Transverse colon (tissue), 4 donors: ENCODE results near the gene CHID1. TPM values are rescaled to one million over a fixed set of nuclear protein-coding genes. Genes with fewer than 3 reads are reported as not detected.

ENCODE experiments used
- DNase-seq: peaks from one replicate; pipeline ENCODE4 v3.0.0-alpha.2; 2019
- H3K27ac ChIP-seq, 4 donors: fragments of 200-600 bp; sonication (generic); 2 replicates each; pipeline ENCODE4 v1.5.1; 2016 to 2018; ENCODE audit warnings: inconsistent platforms in 4 of 4
- H3K27me3 ChIP-seq: fragments of 200-600 bp; sonication (generic); 2 replicates; pipeline ENCODE4 v1.5.1; 2017; ENCODE audit warnings: inconsistent platforms
- H3K36me3 ChIP-seq, 4 donors: fragments of 200-600 bp; sonication (generic); 2 replicates each; pipeline ENCODE4 v1.5.1; 2017 to 2019; ENCODE audit warnings: inconsistent platforms in 4 of 4
- H3K4me1 ChIP-seq, 4 donors: fragments of 200-600 bp; sonication (generic); 2 replicates each; pipeline ENCODE4 v1.5.1; 2017 to 2020; ENCODE audit warnings: inconsistent platforms in 4 of 4
- H3K4me3 ChIP-seq, 4 donors: fragments of 200-600 bp; sonication (generic); 1 replicate in 1 of 4; 2 replicates in 3 of 4; pipeline versions ENCODE4 v1.5.1 to v1.6.1; 2017 to 2019; ENCODE audit warnings: inconsistent platforms in 4 of 4
- H3K9me3 ChIP-seq, 2 donors: fragments of 200-600 bp; sonication (generic); 2 replicates each; pipeline ENCODE4 v1.5.1; 2017 to 2019; ENCODE audit warnings: inconsistent platforms in 2 of 2
- EP300 ChIP-seq: sonication (generic); formaldehyde crosslinking; IDR thresholded peaks from one replicate; pipeline ENCODE4 v1.6.1; 2017; ENCODE audit warnings: antibody characterized with exemption, low read depth
- POLR2A ChIP-seq: fragments of 450-650 bp; IDR thresholded peaks from one replicate; pipeline ENCODE4 v1.6.1; 2016; ENCODE audit warnings: antibody characterized with exemption, mild to moderate bottlenecking, moderate library complexity
- POLR2AphosphoS5 ChIP-seq, 3 donors: sonication (generic); formaldehyde crosslinking; IDR thresholded peaks; one replicate each; pipeline ENCODE4 v1.6.1; 2016; ENCODE audit warnings: antibody characterized with exemption in 3 of 3
- WGBS, 2 donors: methylation state at CpG; one replicate each; pipeline ENCODE4 v1.1.5; 2018; ENCODE audit warnings: low coverage in 1 of 2; 5-methylcytosine and 5-hydroxymethylcytosine counted together
- in situ Hi-C, 4 donors: fragments of 200-750 bp; cut with MboI; loops; one replicate each; pipeline versions ENCODE4 v1.15.0 to v1.15.1; 2017; ENCODE audit warnings: low sequenced_read_pairs in 3 of 4, low pct_ligation_motif_present in 1 of 4, low pct_unique_long_range_greater_than_20kb in 1 of 4
- intact Hi-C: fragments of 100-400 bp; cut with DNase I; formaldehyde crosslinking; loops from one replicate; pipeline ENCODE4 v1.15.1; 2023; ENCODE audit warnings: low total_unique reads
- total RNA-seq, 4 donors: library from RNA; depleted of rRNA; stranded (reverse); fragments of >200 nt; gene quantifications; one replicate each; pipeline ENCODE4 v1.1.0, GENCODE V29; 2016
- TF ChIP-seq, protein P1 (sequence below), 5 experiments: fragments of 200-600 bp in 3 of 5; fragments of 450-650 bp in 2 of 5; sonication (generic) in 3 of 5; IDR thresholded peaks; 1 replicate in 2 of 5; 2 replicates in 3 of 5; pipeline ENCODE4 v1.5.1; 2016 to 2017; ENCODE audit warnings: antibody characterized with exemption in 5 of 5, inconsistent platforms in 3 of 5, mild to moderate bottlenecking in 2 of 5, moderate library complexity in 1 of 5

Gene CHID1
- total RNA-seq, 4 donors from 2014 or later, result 15.3 to 58.2 (median 41.4) TPM

DNA sequence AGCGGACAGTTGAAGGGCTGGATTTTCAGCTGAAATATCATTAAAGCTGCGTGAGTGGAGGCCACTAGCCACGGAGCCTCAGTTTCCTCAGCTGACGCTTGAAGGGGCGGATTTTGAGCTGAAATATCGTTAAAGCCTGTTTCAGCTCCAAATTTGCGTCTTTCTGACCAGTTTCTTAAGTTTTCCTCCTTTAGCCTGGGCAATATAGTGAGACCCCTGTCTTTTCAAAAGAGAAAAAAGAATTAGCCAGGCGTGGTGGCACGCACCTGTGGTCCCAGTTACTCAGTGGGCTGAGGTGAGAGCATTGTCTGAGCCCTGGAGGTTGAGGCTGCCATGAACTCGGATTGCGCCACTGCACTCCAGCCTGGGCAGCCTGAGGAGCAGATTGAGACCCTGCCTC is 18.8 kb upstream of the CHID1 start:
- peaks cover 26 to 74% (median 44%) of the 10 kb centered on the region in 4 donors for H3K4me1 ChIP-seq

DNA sequence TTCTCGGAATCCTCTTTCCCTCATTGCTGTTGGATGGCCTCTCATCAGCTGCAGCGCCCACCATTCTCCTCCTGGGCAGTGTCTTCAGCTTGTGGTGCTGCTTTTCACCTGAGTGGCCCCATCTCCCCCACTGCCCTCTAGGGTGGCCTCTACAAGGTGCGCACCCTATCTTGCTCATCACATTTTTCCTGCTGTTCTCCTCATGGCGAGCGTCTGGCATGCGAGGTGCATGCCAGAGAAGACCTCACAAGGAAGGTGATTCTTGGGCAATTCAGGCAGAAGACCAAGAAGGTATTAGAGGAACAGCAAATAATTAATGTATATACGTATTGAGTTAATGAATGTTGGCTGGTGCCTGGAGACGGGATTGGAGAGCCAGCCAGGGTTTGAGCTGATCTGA is 18.2 kb upstream of the CHID1 start:
- WGBS, 2 donors, result 80 to 90% methylated on average over 2 to 8 of the region's 8 CpGs
- DNase-seq, result no peak
- Histone ChIP-seq H3K27me3 (no peaks in the 10 kb centered on the region), H3K4me3 (no peak overlapping the region), H3K9me3 (no peaks in the 10 kb centered on the region), H3K36me3 (no peaks in the 10 kb centered on the region), H3K27ac (peak overlapping the region; percentile 94 to 99 (median 98)), H3K4me1 (peaks cover 26 to 70% (median 44%) of the 10 kb centered on the region in 4 donors)
- intact Hi-C loops (no loop called here), in situ Hi-C loops (no loop called here)
- TF ChIP-seq, protein P1, sequence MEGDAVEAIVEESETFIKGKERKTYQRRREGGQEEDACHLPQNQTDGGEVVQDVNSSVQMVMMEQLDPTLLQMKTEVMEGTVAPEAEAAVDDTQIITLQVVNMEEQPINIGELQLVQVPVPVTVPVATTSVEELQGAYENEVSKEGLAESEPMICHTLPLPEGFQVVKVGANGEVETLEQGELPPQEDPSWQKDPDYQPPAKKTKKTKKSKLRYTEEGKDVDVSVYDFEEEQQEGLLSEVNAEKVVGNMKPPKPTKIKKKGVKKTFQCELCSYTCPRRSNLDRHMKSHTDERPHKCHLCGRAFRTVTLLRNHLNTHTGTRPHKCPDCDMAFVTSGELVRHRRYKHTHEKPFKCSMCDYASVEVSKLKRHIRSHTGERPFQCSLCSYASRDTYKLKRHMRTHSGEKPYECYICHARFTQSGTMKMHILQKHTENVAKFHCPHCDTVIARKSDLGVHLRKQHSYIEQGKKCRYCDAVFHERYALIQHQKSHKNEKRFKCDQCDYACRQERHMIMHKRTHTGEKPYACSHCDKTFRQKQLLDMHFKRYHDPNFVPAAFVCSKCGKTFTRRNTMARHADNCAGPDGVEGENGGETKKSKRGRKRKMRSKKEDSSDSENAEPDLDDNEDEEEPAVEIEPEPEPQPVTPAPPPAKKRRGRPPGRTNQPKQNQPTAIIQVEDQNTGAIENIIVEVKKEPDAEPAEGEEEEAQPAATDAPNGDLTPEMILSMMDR (IDR thresholded peaks at IDR 0.05), result no peak
- no peak for TF ChIP-seq POLR2AphosphoS5 (IDR thresholded peaks at IDR 0.05)
- no peak for TF ChIP-seq POLR2A
- no peak for TF ChIP-seq EP300

More for the DNA sequence above, 18.8 kb upstream of the CHID1 start:
- no peak overlapping the region for H3K4me3 ChIP-seq
- WGBS, 2 donors, result 98% methylated on average over 11 of the region's 11 CpGs; no CpG with 5 or more reads in 1 of the 2 donors
- TF ChIP-seq, protein P1 (IDR thresholded peaks at IDR 0.05), result no peak
- TF ChIP-seq EP300, result no peak
- no peak for TF ChIP-seq POLR2A
- TF ChIP-seq POLR2AphosphoS5 (IDR thresholded peaks at IDR 0.05), result no peak
- H3K27ac ChIP-seq, result peak overlapping the region; percentile 18 to 99 (median 65)
- in situ Hi-C loops, result no loop called here
- H3K27me3 ChIP-seq, result no peaks in the 10 kb centered on the region
- no peak for DNase-seq
- intact Hi-C loops, result no loop called here
- no peaks in the 10 kb centered on the region for H3K36me3 ChIP-seq
- no peaks in the 10 kb centered on the region for H3K9me3 ChIP-seq

DNA sequence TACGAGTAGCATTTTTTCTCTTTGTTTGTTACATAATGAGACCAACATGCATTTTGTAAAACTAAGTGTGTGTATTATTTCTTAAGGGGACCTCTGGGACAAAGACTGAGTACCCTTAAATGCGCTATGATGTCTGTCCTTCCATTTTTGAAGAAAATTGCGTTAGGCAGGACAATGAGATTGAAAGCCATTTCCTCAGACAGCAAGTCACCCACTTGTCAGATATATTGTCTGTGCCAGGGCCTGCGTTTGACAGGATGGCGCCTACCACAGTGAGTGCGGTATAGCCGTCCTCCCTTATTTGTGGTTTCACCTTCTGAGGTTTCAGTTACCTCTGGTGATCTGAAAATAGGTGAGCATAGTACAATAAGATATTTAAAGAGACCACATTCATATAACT is 17.3 kb upstream of the CHID1 start:
- intact Hi-C loops (no loop called here), in situ Hi-C loops (no loop called here)
- no peaks in the 10 kb centered on the region for H3K36me3 ChIP-seq
- peaks cover 26 to 61% (median 44%) of the 10 kb centered on the region in 4 donors for H3K4me1 ChIP-seq
- 25 to 28% methylated on average over 3 to 7 of the region's 7 CpGs for WGBS, 2 donors
- peak; percentile 54 for DNase-seq
- no peaks in the 10 kb centered on the region for H3K27me3 ChIP-seq
- no peaks in the 10 kb centered on the region for H3K9me3 ChIP-seq
- H3K4me3 ChIP-seq, result no peak overlapping the region
- peak overlapping the region; percentile 94 to 99 (median 98) for H3K27ac ChIP-seq
- TF ChIP-seq POLR2A (no peak), POLR2AphosphoS5 (IDR thresholded peaks at IDR 0.05) (no peak), EP300 (no peak)
- TF ChIP-seq, protein P1 (IDR thresholded peaks at IDR 0.05), result no peak

DNA sequence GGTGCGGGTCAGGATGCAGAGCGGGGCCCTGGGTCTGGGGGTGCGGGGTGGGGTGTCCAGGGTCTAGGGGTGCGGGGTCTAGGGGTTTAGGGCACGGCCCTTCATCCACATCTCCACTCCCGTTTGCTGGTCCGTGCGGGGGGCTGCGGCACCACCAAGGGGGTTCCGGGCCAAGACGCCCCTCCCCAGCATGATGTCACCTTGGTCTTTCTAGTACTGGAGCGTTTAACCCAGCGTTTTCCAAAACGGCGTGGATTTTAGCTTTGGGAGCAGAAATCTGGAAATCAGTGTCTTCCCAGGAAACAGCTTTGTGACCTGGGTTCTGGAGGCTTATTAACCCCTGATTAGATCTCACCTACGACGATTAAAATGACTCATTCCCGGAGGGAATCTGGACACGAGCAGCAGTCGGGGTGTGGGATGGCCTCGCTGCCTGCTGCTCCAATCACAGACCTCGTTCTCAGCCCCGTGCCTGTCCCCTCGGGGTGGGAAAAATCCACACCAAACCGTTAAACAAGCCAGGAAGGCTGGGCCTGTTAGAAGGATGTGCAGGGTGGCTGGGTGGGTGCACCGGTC is 15.8 kb upstream of the CHID1 start:
- peaks cover 26 to 53% (median 41%) of the 10 kb centered on the region in 4 donors for H3K4me1 ChIP-seq
- 7 to 33% methylated on average over 1 to 22 of the region's 26 CpGs for WGBS, 2 donors
- peak; percentile 11 for TF ChIP-seq POLR2A
- no peak for TF ChIP-seq EP300
- TF ChIP-seq, protein P1 (IDR thresholded peaks at IDR 0.05), result no peak
- TF ChIP-seq POLR2AphosphoS5 (IDR thresholded peaks at IDR 0.05), result peak in 2 of 3 donors; percentile 10 to 16
- H3K9me3 ChIP-seq, result no peaks in the 10 kb centered on the region
- no peaks in the 10 kb centered on the region for H3K36me3 ChIP-seq
- intact Hi-C loops (no loop called here), in situ Hi-C loops (no loop called here)
- DNase-seq, result peak; percentile 41
- peak overlapping the region; percentile 76 to 99 (median 94) for H3K4me3 ChIP-seq
- H3K27me3 ChIP-seq, result no peaks in the 10 kb centered on the region
- H3K27ac ChIP-seq, result peak overlapping the region; percentile 94 to 99 (median 98)
